Astrocyte (in vitro differentiated cells and primary cell): ENCODE measurements around the gene ALPI. TPM values are rescaled to one million over a fixed set of nuclear protein-coding genes. Genes with fewer than 3 reads are reported as not detected.
A peak's percentile ranks its signal among the peaks of the same experiment; 100 is the strongest.

Source experiments
- DNase-seq: peaks from one replicate; pipeline ENCODE4 v3.0.0-alpha.2; 2010; ENCODE audit warnings: low read depth
- FAIRE-seq: peaks from 2 replicates; lab custom pipeline; 2011; peaks lifted over from hg19 to GRCh38; lab: Jason Lieb, UNC
- H2AFZ ChIP-seq: 2 replicates; pipeline ENCODE4 v1.6.0; 2012; ENCODE audit warnings: low read depth, low read length, inconsistent platforms
- H3K27ac ChIP-seq: 2 replicates; pipeline ENCODE4 v1.5.1; 2011; ENCODE audit warnings: low read depth, low read length, inconsistent platforms
- H3K27me3 ChIP-seq: 2 replicates; pipeline ENCODE4 v1.6.0; 2011; ENCODE audit warnings: low read length, inconsistent platforms; ENCODE audit not compliant: insufficient read depth
- H3K36me3 ChIP-seq: 2 replicates; pipeline ENCODE4 v1.5.1; 2011; ENCODE audit warnings: low read length, inconsistent platforms; ENCODE audit not compliant: insufficient read depth
- H3K4me1 ChIP-seq: 2 replicates; pipeline ENCODE4 v1.5.1; 2011; ENCODE audit warnings: low read length, inconsistent platforms; ENCODE audit not compliant: insufficient read depth
- H3K4me2 ChIP-seq: 2 replicates; pipeline ENCODE4 v1.6.0; 2012; ENCODE audit warnings: low read length, inconsistent platforms
- H3K4me3 ChIP-seq: 2 replicates; pipeline ENCODE4 v1.5.1; 2011; ENCODE audit warnings: low read depth, mild to moderate bottlenecking, low read length, inconsistent platforms; ENCODE audit not compliant: insufficient read depth
- H3K79me2 ChIP-seq: 2 replicates; pipeline ENCODE4 v1.6.0; 2012; ENCODE audit warnings: mild to moderate bottlenecking, low read length, inconsistent platforms; ENCODE audit not compliant: insufficient read depth
- H3K9ac ChIP-seq: 2 replicates; pipeline ENCODE4 v1.6.0; 2012; ENCODE audit warnings: mild to moderate bottlenecking, low read length, inconsistent platforms
- H3K9me3 ChIP-seq: 2 replicates; pipeline ENCODE4 v1.5.1; 2012; ENCODE audit warnings: low read depth, mild to moderate bottlenecking, low read length, inconsistent platforms; ENCODE audit not compliant: insufficient read depth
- H4K20me1 ChIP-seq: 2 replicates; pipeline ENCODE4 v1.6.0; 2012; ENCODE audit warnings: low read length, inconsistent platforms; ENCODE audit not compliant: insufficient read depth
- H3K27ac Mint-ChIP-seq: one replicate; pipeline ENCODE4 v1.8.0; 2021; ENCODE audit warnings: mild to moderate bottlenecking, mixed read lengths; ENCODE audit not compliant: unreplicated experiment
- H3K27me3 Mint-ChIP-seq: one replicate; pipeline ENCODE4 v1.8.0; 2021; ENCODE audit warnings: low read depth, mixed read lengths; ENCODE audit not compliant: unreplicated experiment
- H3K36me3 Mint-ChIP-seq: one replicate; pipeline ENCODE4 v1.8.0; 2021; ENCODE audit warnings: low read depth, mixed read lengths; ENCODE audit not compliant: unreplicated experiment
- H3K4me1 Mint-ChIP-seq: one replicate; pipeline ENCODE4 v1.8.0; 2021; ENCODE audit warnings: low read depth, mixed read lengths; ENCODE audit not compliant: unreplicated experiment
- H3K4me3 Mint-ChIP-seq: one replicate; pipeline ENCODE4 v1.8.0; 2021; ENCODE audit warnings: mild to moderate bottlenecking, moderate library complexity, mixed read lengths; ENCODE audit not compliant: unreplicated experiment
- H3K9me3 Mint-ChIP-seq: one replicate; pipeline ENCODE4 v1.8.0; 2021; ENCODE audit warnings: mild to moderate bottlenecking, mixed read lengths; ENCODE audit not compliant: unreplicated experiment
- CTCF ChIP-seq: IDR thresholded peaks from 2 replicates; pipeline ENCODE4 v1.5.1; 2011; ENCODE audit warnings: low read depth, mild to moderate bottlenecking, inconsistent platforms, low read length, moderate library complexity; ENCODE audit not compliant: insufficient read depth
- EZH2 ChIP-seq: IDR thresholded peaks from 2 replicates; pipeline ENCODE4 v1.6.1; 2012; ENCODE audit warnings: mild to moderate bottlenecking, low read length, inconsistent platforms; ENCODE audit not compliant: insufficient read depth
- total RNA-seq: library from RNA; stranded (reverse); gene quantifications from 2 replicates; pipeline ENCODE4 v1.2.1, GENCODE V29; 2021

ALPI gene
- total RNA-seq, 1 donor from 2014 or later: not detected

DNA sequence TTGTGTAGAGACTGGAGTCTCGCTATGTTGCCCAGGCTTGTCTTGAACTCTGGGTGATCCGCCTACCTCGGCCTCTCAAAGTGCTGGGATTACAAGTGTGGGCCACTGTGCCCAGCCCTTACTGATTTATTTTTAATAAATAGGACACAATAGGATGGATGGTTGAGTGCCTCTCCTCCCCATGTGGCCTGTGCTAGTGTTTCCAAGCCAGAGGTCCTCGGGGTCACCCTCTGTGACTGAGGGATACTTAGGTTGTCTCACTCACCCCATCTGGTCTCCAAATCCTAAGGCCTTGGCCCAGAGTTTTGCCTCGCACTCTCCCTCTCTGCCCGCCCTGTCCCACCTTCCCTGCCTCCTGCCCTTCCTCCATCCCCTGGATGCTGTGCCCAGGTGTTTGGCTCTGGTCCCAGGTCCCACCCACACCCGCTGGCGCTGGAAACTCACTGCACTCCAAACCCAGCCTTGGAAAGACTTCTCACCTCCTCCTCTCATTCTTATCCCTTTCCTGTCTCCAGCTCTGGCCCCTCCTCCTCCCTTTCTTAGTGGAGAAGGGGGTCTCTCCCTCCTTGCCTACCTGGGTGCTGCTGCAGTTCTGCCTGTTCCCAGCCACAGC is 36.4 kb downstream of the ALPI start:
- no peak overlapping the region for H3K4me3 Mint-ChIP-seq
- Histone ChIP-seq H3K27me3 (peaks cover 24% of the 10 kb centered on the region), H3K4me2 (no peak overlapping the region), H3K79me2 (no peaks in the 10 kb centered on the region), H3K4me3 (no peak overlapping the region), H3K4me1 (no peaks in the 10 kb centered on the region), H3K9ac (no peak overlapping the region), H3K9me3 (no peaks in the 10 kb centered on the region), H3K27ac (no peak overlapping the region), H3K36me3 (no peaks in the 10 kb centered on the region), H2AFZ (no peak overlapping the region), H4K20me1 (no peaks in the 10 kb centered on the region)
- TF ChIP-seq EZH2 (no peak), CTCF (no peak)
- H3K9me3 Mint-ChIP-seq: no peaks in the 10 kb centered on the region
- H3K36me3 Mint-ChIP-seq: peaks cover 2% of the 10 kb centered on the region
- H3K4me1 Mint-ChIP-seq: no peaks in the 10 kb centered on the region
- DNase-seq (no peak), FAIRE-seq (no peak)
- peaks cover 72% of the 10 kb centered on the region for H3K27me3 Mint-ChIP-seq
- H3K27ac Mint-ChIP-seq: peak overlapping the region; percentile 53

DNA sequence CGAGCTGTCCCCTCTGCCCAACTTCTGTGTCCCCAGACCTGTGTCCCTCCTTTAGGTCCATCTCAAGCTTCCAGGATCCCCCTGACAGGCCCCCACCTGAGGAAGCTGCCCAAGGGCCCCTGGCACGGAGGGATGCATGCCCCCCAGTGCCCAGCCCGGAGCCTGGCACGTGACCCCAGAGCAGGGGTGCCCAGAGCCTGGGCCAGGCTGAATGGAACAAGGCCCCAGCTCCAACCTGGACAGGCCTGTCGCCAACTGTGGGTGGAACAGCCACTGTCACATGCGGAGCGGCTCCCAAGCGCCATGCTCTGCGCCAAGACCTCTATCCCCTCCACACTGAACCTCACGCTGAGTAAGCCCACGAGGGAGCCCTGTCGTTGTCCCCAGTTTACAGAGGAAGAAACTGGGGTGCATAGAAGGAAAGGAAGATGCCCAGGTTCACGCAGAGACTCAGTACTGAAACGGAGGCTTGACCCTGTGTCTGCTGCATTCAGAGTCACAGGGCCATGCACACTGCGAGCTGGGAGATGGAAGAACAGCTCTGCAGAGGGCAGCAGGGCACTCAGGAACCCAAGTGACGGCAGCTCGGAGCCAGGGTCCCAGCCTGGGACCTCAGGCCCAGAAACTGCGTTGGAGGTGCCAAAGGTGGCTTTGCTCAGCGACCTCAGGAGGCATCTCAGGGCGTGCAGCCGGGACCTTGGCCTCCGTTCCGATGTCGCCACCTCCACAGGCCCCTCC is 37.2 kb downstream of the ALPI start:
- Histone ChIP-seq H3K4me3 (no peak overlapping the region), H3K4me1 (no peaks in the 10 kb centered on the region), H3K27ac (no peak overlapping the region), H3K9me3 (no peaks in the 10 kb centered on the region), H3K4me2 (no peak overlapping the region), H3K9ac (no peak overlapping the region), H3K36me3 (no peaks in the 10 kb centered on the region), H4K20me1 (no peaks in the 10 kb centered on the region), H3K79me2 (no peaks in the 10 kb centered on the region), H3K27me3 (peaks cover 22% of the 10 kb centered on the region), H2AFZ (no peak overlapping the region)
- Mint-ChIP-seq H3K4me1 (no peaks in the 10 kb centered on the region), H3K27ac (no peak overlapping the region), H3K4me3 (no peak overlapping the region), H3K27me3 (peaks cover 72% of the 10 kb centered on the region), H3K36me3 (peaks cover 2% of the 10 kb centered on the region), H3K9me3 (no peaks in the 10 kb centered on the region)
- no peak for DNase-seq
- TF ChIP-seq CTCF (no peak), EZH2 (no peak)
- no peak for FAIRE-seq
